Natural killer cell (primary cell): Measurements from ENCODE around the gene SPINK5. TPM values are rescaled to one million over a fixed set of nuclear protein-coding genes. Genes with fewer than 3 reads are reported as not detected.

Experiments
- ATAC-seq, 3 donors: fragments of 150-1000 bp in 2 of 3; fragments of 200-7000 bp in 1 of 3; cut with Tn5 transposase; 1 replicate in 1 of 3; 2 replicates in 2 of 3; pipeline ENCODE4 v1.10.0; 2021; ENCODE audit warnings: mild to moderate bottlenecking in 2 of 3, moderate library complexity in 2 of 3
- DNase-seq, 2 donors: peaks; one replicate each; pipeline versions ENCODE4 v3.0.0 to v3.0.0-alpha.2; 2013 to 2021; ENCODE audit warnings: mixed read lengths in 1 of 2
- H3K27ac ChIP-seq: one replicate; pipeline ENCODE4 v1.5.1; 2013; ENCODE audit warnings: mild to moderate bottlenecking, low read length
- H3K27me3 ChIP-seq: one replicate; pipeline ENCODE4 v1.6.1; 2013; ENCODE audit warnings: low read length; ENCODE audit not compliant: control insufficient read depth, insufficient read depth
- H3K36me3 ChIP-seq: one replicate; pipeline ENCODE4 v1.6.1; 2013; ENCODE audit warnings: low read length; ENCODE audit not compliant: control insufficient read depth, insufficient read depth
- H3K4me1 ChIP-seq: one replicate; pipeline ENCODE4 v1.6.1; 2013; ENCODE audit warnings: low read length; ENCODE audit not compliant: control insufficient read depth, insufficient read depth
- H3K4me3 ChIP-seq: one replicate; pipeline ENCODE4 v1.5.1; 2013; ENCODE audit warnings: low read length
- H3K9me3 ChIP-seq: one replicate; pipeline ENCODE4 v1.6.1; 2013; ENCODE audit warnings: low read length; ENCODE audit not compliant: control insufficient read depth, insufficient read depth
- H3K27ac Mint-ChIP-seq, 2 donors: one replicate each; pipeline ENCODE4 v1.8.0; 2022; ENCODE audit warnings: mild to moderate bottlenecking in 2 of 2, mixed read lengths in 2 of 2, moderate library complexity in 1 of 2
- H3K27me3 Mint-ChIP-seq, 2 donors: one replicate each; pipeline ENCODE4 v1.8.0; 2022; ENCODE audit warnings: low read depth in 2 of 2, mixed read lengths in 2 of 2
- H3K36me3 Mint-ChIP-seq: one replicate; pipeline ENCODE4 v1.8.0; 2022; ENCODE audit warnings: mixed read lengths
- H3K4me1 Mint-ChIP-seq, 2 donors: one replicate each; pipeline ENCODE4 v1.8.0; 2022; ENCODE audit warnings: mixed read lengths in 2 of 2
- H3K4me3 Mint-ChIP-seq: one replicate; pipeline ENCODE4 v1.8.0; 2022; ENCODE audit warnings: mild to moderate bottlenecking, moderate library complexity, mixed read lengths
- H3K9me3 Mint-ChIP-seq, 2 donors: one replicate each; pipeline ENCODE4 v1.8.0; 2022; ENCODE audit warnings: mixed read lengths in 2 of 2
- WGBS: methylation state at CpG from one replicate; pipeline ENCODE4 v1.1.7; 2013; ENCODE audit warnings: missing lambda C conversion rate; ENCODE audit not compliant: insufficient coverage; 5-methylcytosine and 5-hydroxymethylcytosine counted together
- intact Hi-C: fragments of 100-400 bp; cut with micrococcal nuclease; formaldehyde crosslinking; loops from one replicate; pipeline ENCODE4 v1.14.2; 2022
- total RNA-seq, 4 donors: library from RNA; stranded (reverse); fragments of 120-200 nt in 1 of 4; gene quantifications; one replicate each; pipeline versions ENCODE4 v1.2.3 to v1.2.4, GENCODE V29; 2013 to 2022
- TF ChIP-seq, protein P1 (sequence below): fragments of 200-600 bp; IDR thresholded peaks from one replicate; pipeline ENCODE4 v1.8.0; 2022; ENCODE audit warnings: antibody characterized with exemption

Gene SPINK5
- total RNA-seq, 3 donors from 2014 or later (not counting 1 experiment from before 2014, with no cell fraction given): not detected

DNA sequence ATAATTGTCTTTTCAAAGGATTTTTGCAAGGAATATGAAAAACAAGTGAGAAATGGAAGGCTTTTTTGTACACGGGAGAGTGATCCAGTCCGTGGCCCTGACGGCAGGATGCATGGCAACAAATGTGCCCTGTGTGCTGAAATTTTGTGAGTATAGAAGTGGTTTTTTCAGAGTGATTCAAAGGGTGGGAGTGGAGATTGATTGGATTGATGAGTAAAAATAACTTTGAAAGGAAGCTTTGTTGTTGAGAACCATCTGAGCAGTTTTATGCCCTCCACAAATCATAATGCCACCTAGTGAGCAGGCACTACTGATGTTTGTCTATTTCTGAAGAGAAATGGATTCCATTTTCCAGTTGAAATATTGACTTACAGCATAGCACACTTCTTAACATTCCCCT lies 30.6 kb downstream of the SPINK5 start:
- Mint-ChIP-seq H3K4me3 (no peak overlapping the region), H3K9me3 (peaks cover 2 to 6% of the 10 kb centered on the region in 2 donors), H3K27me3 (peaks cover 0 to 6% of the 10 kb centered on the region in 2 donors), H3K27ac (no peak overlapping the region), H3K36me3 (no peaks in the 10 kb centered on the region), H3K4me1 (no peaks in the 10 kb centered on the region)
- DNase-seq (no peak), ATAC-seq (no peak)
- no peak overlapping the region for H3K4me3 ChIP-seq
- TF ChIP-seq, protein P1, sequence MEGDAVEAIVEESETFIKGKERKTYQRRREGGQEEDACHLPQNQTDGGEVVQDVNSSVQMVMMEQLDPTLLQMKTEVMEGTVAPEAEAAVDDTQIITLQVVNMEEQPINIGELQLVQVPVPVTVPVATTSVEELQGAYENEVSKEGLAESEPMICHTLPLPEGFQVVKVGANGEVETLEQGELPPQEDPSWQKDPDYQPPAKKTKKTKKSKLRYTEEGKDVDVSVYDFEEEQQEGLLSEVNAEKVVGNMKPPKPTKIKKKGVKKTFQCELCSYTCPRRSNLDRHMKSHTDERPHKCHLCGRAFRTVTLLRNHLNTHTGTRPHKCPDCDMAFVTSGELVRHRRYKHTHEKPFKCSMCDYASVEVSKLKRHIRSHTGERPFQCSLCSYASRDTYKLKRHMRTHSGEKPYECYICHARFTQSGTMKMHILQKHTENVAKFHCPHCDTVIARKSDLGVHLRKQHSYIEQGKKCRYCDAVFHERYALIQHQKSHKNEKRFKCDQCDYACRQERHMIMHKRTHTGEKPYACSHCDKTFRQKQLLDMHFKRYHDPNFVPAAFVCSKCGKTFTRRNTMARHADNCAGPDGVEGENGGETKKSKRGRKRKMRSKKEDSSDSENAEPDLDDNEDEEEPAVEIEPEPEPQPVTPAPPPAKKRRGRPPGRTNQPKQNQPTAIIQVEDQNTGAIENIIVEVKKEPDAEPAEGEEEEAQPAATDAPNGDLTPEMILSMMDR: no peak
- intact Hi-C loops: no loop called here
- H3K36me3 ChIP-seq: no peaks in the 10 kb centered on the region
- 94% methylated on average over 3 of the region's 3 CpGs for WGBS
- H3K9me3 ChIP-seq: no peaks in the 10 kb centered on the region
- no peaks in the 10 kb centered on the region for H3K4me1 ChIP-seq
- no peaks in the 10 kb centered on the region for H3K27me3 ChIP-seq
- H3K27ac ChIP-seq: no peak overlapping the region

DNA sequence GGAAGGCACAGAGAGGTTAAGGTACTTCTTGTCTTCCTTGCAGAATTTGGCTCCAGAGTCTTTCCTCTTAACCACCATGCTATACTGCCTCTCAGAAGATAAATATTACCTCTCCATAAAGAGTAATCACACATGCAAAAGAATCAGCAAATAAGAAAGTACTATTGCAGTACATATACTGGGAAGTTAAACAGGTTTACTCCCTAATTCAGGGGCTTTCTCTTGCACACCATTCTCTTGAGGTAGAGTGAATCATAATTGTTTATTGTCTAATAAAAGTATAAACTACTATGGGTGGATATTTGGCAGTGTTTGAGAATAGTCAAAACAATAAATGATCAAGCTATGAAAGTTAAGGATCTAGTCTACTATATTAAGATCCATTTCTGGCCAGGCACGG lies 40.4 kb downstream of the SPINK5 start:
- DNase-seq (no peak), ATAC-seq (no peak)
- intact Hi-C loops: no loop called here
- Mint-ChIP-seq H3K36me3 (no peaks in the 10 kb centered on the region), H3K27ac (no peak overlapping the region), H3K9me3 (no peaks in the 10 kb centered on the region), H3K4me3 (no peak overlapping the region), H3K27me3 (no peaks in the 10 kb centered on the region), H3K4me1 (no peaks in the 10 kb centered on the region)
- Histone ChIP-seq H3K27ac (no peak overlapping the region), H3K4me3 (no peak overlapping the region), H3K4me1 (no peaks in the 10 kb centered on the region), H3K36me3 (no peaks in the 10 kb centered on the region), H3K9me3 (no peaks in the 10 kb centered on the region), H3K27me3 (no peaks in the 10 kb centered on the region)
- TF ChIP-seq, protein P1: no peak
- 100% methylated on average over 1 of the region's 1 CpG for WGBS

DNA sequence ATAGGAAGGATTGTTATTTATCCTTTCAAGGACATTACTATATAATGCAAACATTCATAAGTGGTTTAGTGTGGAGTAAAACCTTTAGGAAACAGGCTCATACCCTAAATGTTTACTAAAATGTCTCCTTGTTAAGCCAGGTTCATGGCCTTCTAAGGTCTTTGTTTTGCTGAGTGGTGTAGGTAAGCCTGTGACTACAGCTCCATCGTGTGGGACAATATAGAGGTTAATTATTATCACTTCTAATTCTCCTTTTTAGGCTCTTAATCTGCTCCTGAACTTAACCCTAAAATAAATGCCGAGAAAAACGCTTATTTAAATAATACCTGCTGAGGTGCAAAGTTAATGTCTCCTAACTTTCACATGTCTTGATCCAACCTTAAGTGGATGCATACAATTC lies 43.8 kb downstream of the SPINK5 start:
- H3K27me3 ChIP-seq: no peaks in the 10 kb centered on the region
- no peak for DNase-seq
- H3K27me3 Mint-ChIP-seq: peaks cover 0 to 3% of the 10 kb centered on the region in 2 donors
- ATAC-seq: no peak
- H3K9me3 ChIP-seq: no peaks in the 10 kb centered on the region
- WGBS: 80% methylated on average over 2 of the region's 3 CpGs
- no peak overlapping the region for H3K4me3 Mint-ChIP-seq
- H3K36me3 ChIP-seq: no peaks in the 10 kb centered on the region
- H3K4me1 Mint-ChIP-seq: no peaks in the 10 kb centered on the region
- H3K9me3 Mint-ChIP-seq: no peaks in the 10 kb centered on the region
- no peak overlapping the region for H3K4me3 ChIP-seq
- TF ChIP-seq, protein P1: no peak
- no peaks in the 10 kb centered on the region for H3K4me1 ChIP-seq
- no peaks in the 10 kb centered on the region for H3K36me3 Mint-ChIP-seq
- intact Hi-C loops: no loop called here
- no peak overlapping the region for H3K27ac Mint-ChIP-seq
- no peak overlapping the region for H3K27ac ChIP-seq

DNA sequence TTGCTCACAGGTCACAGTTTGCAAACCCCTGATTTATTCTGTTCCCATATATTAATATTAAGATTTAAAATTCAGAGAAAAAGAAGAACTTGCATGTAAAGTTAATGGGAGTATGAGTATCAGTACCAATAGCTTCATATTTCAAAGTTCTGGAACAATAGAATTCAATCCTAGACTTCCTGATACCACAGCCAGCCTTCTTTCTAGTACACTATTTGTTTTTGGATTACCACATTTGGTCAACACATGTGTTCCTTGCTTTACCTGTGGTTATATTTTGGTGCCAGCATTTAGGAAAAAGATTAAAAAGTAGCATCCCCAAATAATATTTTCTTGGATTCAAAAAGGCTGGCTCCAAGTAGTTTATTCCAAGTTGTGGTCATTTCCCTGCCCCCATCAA lies 49.5 kb downstream of the SPINK5 start:
- Mint-ChIP-seq H3K9me3 (peaks cover 0 to 6% of the 10 kb centered on the region in 2 donors), H3K4me1 (no peaks in the 10 kb centered on the region), H3K27ac (no peak overlapping the region), H3K4me3 (no peak overlapping the region), H3K36me3 (no peaks in the 10 kb centered on the region), H3K27me3 (peaks cover 0 to 3% of the 10 kb centered on the region in 2 donors)
- Histone ChIP-seq H3K4me1 (no peaks in the 10 kb centered on the region), H3K9me3 (no peaks in the 10 kb centered on the region), H3K36me3 (no peaks in the 10 kb centered on the region), H3K27me3 (no peaks in the 10 kb centered on the region), H3K27ac (no peak overlapping the region), H3K4me3 (no peak overlapping the region)
- intact Hi-C loops: no loop called here
- no peak for DNase-seq
- TF ChIP-seq, protein P1: no peak
- ATAC-seq: no peak
